ENCODE measurements around the gene OR1J1. TPM values are rescaled to one million over a fixed set of nuclear protein-coding genes. Genes with fewer than 3 reads are reported as not detected.

OR1J1 gene
- total RNA-seq, 1 experiment from 2014 or later, result not detected

GRCh38 chr9:122498883-122499288 lies 21.2 kb upstream of the OR1J1 start:
- Mint-ChIP-seq H3K27me3 (ENCODE audit: unreplicated experiment) (peaks cover 40% of the 10 kb centered on the region), H3K36me3 (ENCODE audit: insufficient read depth, unreplicated experiment) (no peaks in the 10 kb centered on the region), H3K9me3 (ENCODE audit: low read depth, unreplicated experiment) (no peaks in the 10 kb centered on the region), H3K4me3 (ENCODE audit: low read depth, unreplicated experiment) (no peak overlapping the region), H3K4me1 (ENCODE audit: low read depth, unreplicated experiment) (no peaks in the 10 kb centered on the region), H3K27ac (ENCODE audit: unreplicated experiment) (no peak overlapping the region)
- TF ChIP-seq CTCF (IDR thresholded peaks at IDR 0.05; ENCODE audit: unreplicated experiment), result no peak
- CTCF ChIA-PET, result interaction anchor here (1.1 to 1.3 kb wide), 2 partner anchors 11 to 310 kb away, joined by 3 to 4 read pairs; no protein-coding TSS in a partner anchor
- BruUV-seq (replicated peaks), result no TSS peak
- intact Hi-C loops (cut with micrococcal nuclease; ENCODE audit: unreplicated experiment), result no loop called here
- peak; percentile 3 for DNase-seq

- H3K9me3 Mint-ChIP-seq (ENCODE audit: low read depth, unreplicated experiment), result no peaks in the 10 kb centered on the region
- peaks cover 8% of the 10 kb centered on the region for H3K4me1 Mint-ChIP-seq (ENCODE audit: low read depth, unreplicated experiment)
- intact Hi-C loops (cut with micrococcal nuclease; ENCODE audit: unreplicated experiment), result no loop called here
- H3K4me3 Mint-ChIP-seq (ENCODE audit: low read depth, unreplicated experiment), result no peak overlapping the region
- TF ChIP-seq CTCF (IDR thresholded peaks at IDR 0.05; ENCODE audit: unreplicated experiment), result no peak
- no peak for DNase-seq
- no peak overlapping the region for H3K27ac Mint-ChIP-seq (ENCODE audit: unreplicated experiment)
- BruUV-seq (replicated peaks), result no TSS peak
- H3K36me3 Mint-ChIP-seq (ENCODE audit: insufficient read depth, unreplicated experiment), result no peaks in the 10 kb centered on the region
- CTCF ChIA-PET, result no interaction called here
- peaks cover 54% of the 10 kb centered on the region for H3K27me3 Mint-ChIP-seq (ENCODE audit: unreplicated experiment)
These were observed 1.3 kb upstream of the OR1J1 start for GRCh38 chr9:122479062-122479461.

- CTCF ChIA-PET, result no interaction called here
These were observed 380 bp downstream of the OR1J1 start for GRCh38 chr9:122477346-122477745.

GRCh38 chr9:122475717-122476116 lies 2.0 kb downstream of the OR1J1 start:
- CTCF ChIA-PET, result no interaction called here
- no peak for TF ChIP-seq CTCF (IDR thresholded peaks at IDR 0.05; ENCODE audit: unreplicated experiment)
- Mint-ChIP-seq H3K4me1 (ENCODE audit: low read depth, unreplicated experiment) (peaks cover 8% of the 10 kb centered on the region), H3K27me3 (ENCODE audit: unreplicated experiment) (peaks cover 87% of the 10 kb centered on the region), H3K4me3 (ENCODE audit: low read depth, unreplicated experiment) (no peak overlapping the region), H3K36me3 (ENCODE audit: insufficient read depth, unreplicated experiment) (no peaks in the 10 kb centered on the region), H3K27ac (ENCODE audit: unreplicated experiment) (no peak overlapping the region), H3K9me3 (ENCODE audit: low read depth, unreplicated experiment) (no peaks in the 10 kb centered on the region)
- no TSS peak for BruUV-seq (replicated peaks)
- intact Hi-C loops (cut with micrococcal nuclease; ENCODE audit: unreplicated experiment), result no loop called here
- no peak for DNase-seq

More at GRCh38 chr9:122477346-122477745, 380 bp downstream of the OR1J1 start:
- Mint-ChIP-seq H3K27me3 (ENCODE audit: unreplicated experiment) (peaks cover 71% of the 10 kb centered on the region), H3K4me1 (ENCODE audit: low read depth, unreplicated experiment) (peaks cover 8% of the 10 kb centered on the region), H3K9me3 (ENCODE audit: low read depth, unreplicated experiment) (no peaks in the 10 kb centered on the region), H3K27ac (ENCODE audit: unreplicated experiment) (no peak overlapping the region), H3K4me3 (ENCODE audit: low read depth, unreplicated experiment) (no peak overlapping the region), H3K36me3 (ENCODE audit: insufficient read depth, unreplicated experiment) (no peaks in the 10 kb centered on the region)
- intact Hi-C loops (cut with micrococcal nuclease; ENCODE audit: unreplicated experiment), result no loop called here
- TF ChIP-seq CTCF (IDR thresholded peaks at IDR 0.05; ENCODE audit: unreplicated experiment), result no peak
- no peak for DNase-seq
- no TSS peak for BruUV-seq (replicated peaks)
